ENCODE data around the gene GPR119.
A peak's percentile ranks its signal among the peaks of the same experiment; 100 is the strongest.
"Not testable (repeated sequence)": the region's sequence is repeated elsewhere in the genome, so short reads cannot be mapped to it uniquely, and the experiment has no call there.

GPR119 gene

GRCh38 chrX:130385520-130385919 is at the start of gene GPR119:
Gene GPR119, minus strand, starts transcription at chrX:130385674. Its CDS starts 227 bp downstream, at chrX:130385447.
- DNase-seq: no peak

- not testable (repeated sequence) for DNase-seq
These were observed 43.8 kb upstream of the GPR119 start for GRCh38 chrX:130429236-130429635.

- DNase-seq: no peak
These were observed 41.1 kb upstream of the GPR119 start for GRCh38 chrX:130426531-130426930.

GRCh38 chrX:130419263-130419662 is 33.8 kb upstream of the GPR119 start:
- no peak for DNase-seq

- DNase-seq: no peak
These were observed 33.3 kb upstream of the GPR119 start for GRCh38 chrX:130418740-130419139.

- DNase-seq: no peak
These were observed 32.6 kb upstream of the GPR119 start for GRCh38 chrX:130418066-130418465.

GRCh38 chrX:130416785-130417184 is 31.3 kb upstream of the GPR119 start:
- no peak for DNase-seq

GRCh38 chrX:130415201-130415600 is 29.7 kb upstream of the GPR119 start:
- no peak for DNase-seq

GRCh38 chrX:130414800-130415199 is 29.3 kb upstream of the GPR119 start:
- DNase-seq: no peak

- no peak for DNase-seq
These were observed 27.9 kb upstream of the GPR119 start for GRCh38 chrX:130413415-130413814.

GRCh38 chrX:130402208-130402684 is 16.8 kb upstream of the GPR119 start:
- no peak for DNase-seq

- peak; percentile 44 for DNase-seq
These were observed 16.1 kb upstream of the GPR119 start, which contains the start of gene RBMX2 for GRCh38 chrX:130401415-130402207. Gene RBMX2, plus strand, starts transcription at chrX:130401987. Its CDS starts 46 bp downstream, at chrX:130402033.

GRCh38 chrX:130395341-130395740 is 9.9 kb upstream of the GPR119 start:
- DNase-seq: peak; percentile 1

- peak; percentile 7 for DNase-seq
These were observed 8.1 kb upstream of the GPR119 start for GRCh38 chrX:130393451-130394074.

- no peak for DNase-seq
These were observed 934 bp upstream of the GPR119 start for GRCh38 chrX:130386408-130386808.

GRCh38 chrX:130378024-130378669 is 7.3 kb downstream of the GPR119 start:
- DNase-seq: peak; percentile 31

GRCh38 chrX:130376077-130376476 is 9.4 kb downstream of the GPR119 start:
- no peak for DNase-seq

- not testable (repeated sequence) for DNase-seq
These were observed 33.4 kb downstream of the GPR119 start for GRCh38 chrX:130352050-130352449.

- DNase-seq: no peak
These were observed 33.9 kb downstream of the GPR119 start for GRCh38 chrX:130351567-130351966.

GRCh38 chrX:130347321-130347720 is 38.2 kb downstream of the GPR119 start:
- no peak for DNase-seq

- no peak for DNase-seq
These were observed 42.1 kb downstream of the GPR119 start for GRCh38 chrX:130343411-130343810.

GRCh38 chrX:130340271-130340670 is 45.2 kb downstream of the GPR119 start:
- no peak for DNase-seq

- DNase-seq: peak; percentile 55
These were observed 45.9 kb downstream of the GPR119 start, which contains the start of gene SLC25A14 for GRCh38 chrX:130339408-130340222. Gene SLC25A14, plus strand, starts transcription at chrX:130339919. Its CDS starts 360 bp downstream, at chrX:130340279.
